Measurements from ENCODE around the gene NPR3.

Gene NPR3

GRCh38 chr5:32810804-32811203 is 99.7 kb downstream of the NPR3 start:
- DNase-seq (ENCODE audit: low spot score) = peak; percentile 31

DNA sequence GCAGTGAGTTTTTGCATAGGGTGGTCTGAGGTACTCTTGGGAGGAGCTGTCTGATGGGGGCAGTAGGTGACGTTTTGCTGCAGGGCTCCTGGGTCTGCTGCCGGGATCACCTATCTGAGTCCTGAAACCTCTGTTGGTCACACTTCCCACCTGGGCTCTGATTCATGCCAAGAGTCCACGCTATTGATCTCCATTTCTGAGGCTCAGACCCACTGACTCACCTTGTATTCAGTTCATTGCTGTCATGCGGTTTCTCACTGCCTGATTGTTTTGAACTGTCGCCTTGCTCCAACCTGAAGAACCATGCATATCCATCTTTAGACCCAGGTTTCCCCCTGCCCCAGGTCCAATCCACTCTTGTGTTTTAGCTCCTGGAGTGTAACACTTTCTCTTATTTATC is 101.3 kb downstream of the NPR3 start:
- no peak for DNase-seq (ENCODE audit: low spot score)

GRCh38 chr5:32814141-32814540 is 103.0 kb downstream of the NPR3 start:
- no peak for DNase-seq (ENCODE audit: low spot score)

- DNase-seq (ENCODE audit: low spot score) = no peak
Observed at GRCh38 chr5:32814620-32815019, 103.5 kb downstream of the NPR3 start.

DNA sequence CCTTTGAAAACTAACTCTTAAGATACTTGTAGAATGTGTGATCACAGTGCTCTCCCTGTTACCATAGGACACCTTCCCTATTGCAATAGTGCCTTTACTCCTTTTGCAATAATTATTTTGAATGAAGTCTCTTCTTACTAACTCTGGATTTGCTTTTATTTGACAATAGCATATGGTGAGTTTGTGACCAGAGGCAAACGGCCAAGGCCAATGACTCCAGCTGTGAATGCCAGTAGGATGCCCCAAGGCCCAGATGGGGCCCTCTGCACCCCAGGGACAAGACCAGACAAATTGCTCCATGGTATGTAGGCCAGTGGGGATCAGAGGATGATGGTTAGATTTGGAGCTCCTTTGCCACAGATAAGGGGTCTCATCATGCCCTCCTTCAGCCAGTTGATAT is 116.9 kb downstream of the NPR3 start:
- no peak for DNase-seq (ENCODE audit: low spot score)

- DNase-seq (ENCODE audit: low spot score) = no peak
Observed at GRCh38 chr5:32828492-32828891, 117.4 kb downstream of the NPR3 start.

- DNase-seq (ENCODE audit: low spot score) = no peak
Observed at GRCh38 chr5:32831624-32832023, 120.5 kb downstream of the NPR3 start.

DNA sequence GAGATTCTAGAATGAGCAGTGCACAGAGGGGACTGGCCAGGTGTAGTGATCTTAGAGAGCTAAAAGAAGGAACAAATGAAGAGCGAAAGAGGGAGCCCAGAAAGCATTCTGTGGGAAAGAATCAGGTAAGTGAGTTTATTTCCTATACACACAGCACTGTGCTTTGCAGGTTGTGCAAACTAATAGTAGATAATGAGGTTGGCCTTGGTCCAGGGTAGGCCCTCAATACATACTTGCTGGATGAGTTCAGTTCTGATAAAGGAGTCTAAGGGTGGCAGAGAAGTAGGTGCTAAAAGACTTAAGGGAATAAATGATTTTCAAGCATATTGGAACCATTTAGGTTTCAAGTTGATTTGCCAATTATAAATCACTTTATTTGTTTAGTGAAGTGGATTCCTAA is 122.0 kb downstream of the NPR3 start:
- DNase-seq (ENCODE audit: low spot score) = no peak

DNA sequence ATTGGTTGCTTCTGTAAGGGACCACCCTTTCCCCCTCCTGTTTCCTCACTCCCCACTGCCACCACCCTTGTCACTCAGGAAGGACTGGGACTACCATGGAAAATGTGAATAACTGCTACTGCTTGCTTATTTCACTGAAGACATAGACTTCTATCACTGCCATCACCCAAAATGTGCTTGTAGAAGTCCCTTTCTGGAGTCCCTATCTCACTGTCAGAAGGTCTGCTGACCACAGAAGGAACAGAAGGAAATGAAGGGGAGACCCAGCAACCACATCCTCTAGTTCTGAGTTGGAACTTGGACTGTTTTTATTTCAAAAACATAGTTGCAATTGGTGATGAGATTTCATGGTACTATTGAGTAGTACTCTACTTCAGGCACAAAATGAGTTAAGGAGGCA is 122.5 kb downstream of the NPR3 start:
- DNase-seq (ENCODE audit: low spot score) = no peak

DNA sequence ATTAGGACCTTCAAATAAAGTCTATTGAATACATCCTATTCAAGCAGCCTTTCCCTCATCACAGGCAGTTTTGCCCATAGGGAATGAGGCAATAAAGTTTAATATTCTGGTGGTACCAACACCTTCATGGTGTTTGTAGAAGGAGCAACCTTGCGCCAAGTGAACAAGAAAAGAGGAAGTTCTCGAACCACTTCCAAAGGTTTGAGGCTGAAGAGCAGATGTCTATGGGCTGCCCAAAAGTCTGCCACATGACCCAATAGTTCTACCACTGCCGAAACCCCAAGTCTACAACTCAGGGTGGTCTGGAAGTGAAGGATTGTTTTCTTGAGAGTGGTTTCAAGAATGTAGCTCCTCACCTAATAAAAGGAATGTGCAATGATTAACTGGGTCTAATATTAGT is 123.1 kb downstream of the NPR3 start:
- no peak for DNase-seq (ENCODE audit: low spot score)

- DNase-seq (ENCODE audit: low spot score) = no peak
Observed at GRCh38 chr5:32836176-32836575, 125.1 kb downstream of the NPR3 start.

DNA sequence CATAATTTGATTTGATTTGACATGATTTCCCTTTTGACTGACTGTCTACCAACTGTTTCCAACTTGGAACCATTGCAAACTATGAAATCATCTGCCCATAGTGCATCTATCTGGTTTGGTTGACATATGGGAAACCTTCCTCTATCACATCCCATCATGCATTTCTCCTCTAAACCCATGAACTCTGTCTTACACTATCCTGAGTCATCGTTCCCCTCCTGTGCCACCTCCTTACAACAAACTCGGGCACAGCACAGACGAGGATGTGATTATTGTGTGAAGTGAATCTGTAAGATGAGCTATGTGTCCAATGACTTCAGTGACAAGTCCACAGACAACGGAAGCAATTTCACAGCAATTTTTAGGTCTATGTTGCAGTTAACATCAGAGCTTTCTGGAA is 126.1 kb downstream of the NPR3 start:
- no peak for DNase-seq (ENCODE audit: low spot score)

DNA sequence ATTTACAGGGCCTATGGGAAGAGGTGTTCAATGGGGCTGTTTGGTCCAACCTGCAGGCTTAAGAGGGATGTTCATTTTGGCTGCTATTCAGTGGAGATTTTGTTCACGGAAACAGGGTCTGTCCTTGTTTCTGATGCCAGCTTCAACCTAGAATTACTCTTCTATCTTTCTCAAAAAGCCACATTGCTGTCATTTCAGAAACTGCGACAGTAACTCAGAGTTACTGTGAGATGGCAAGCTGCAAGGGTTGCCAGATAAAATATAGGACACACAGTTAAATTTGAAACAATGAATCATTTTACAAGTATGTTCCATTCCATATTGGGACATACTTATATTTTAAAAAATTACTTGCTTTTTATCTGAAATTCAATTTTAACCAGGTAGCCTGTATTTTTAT is 128.0 kb downstream of the NPR3 start:
- no peak for DNase-seq (ENCODE audit: low spot score)

DNA sequence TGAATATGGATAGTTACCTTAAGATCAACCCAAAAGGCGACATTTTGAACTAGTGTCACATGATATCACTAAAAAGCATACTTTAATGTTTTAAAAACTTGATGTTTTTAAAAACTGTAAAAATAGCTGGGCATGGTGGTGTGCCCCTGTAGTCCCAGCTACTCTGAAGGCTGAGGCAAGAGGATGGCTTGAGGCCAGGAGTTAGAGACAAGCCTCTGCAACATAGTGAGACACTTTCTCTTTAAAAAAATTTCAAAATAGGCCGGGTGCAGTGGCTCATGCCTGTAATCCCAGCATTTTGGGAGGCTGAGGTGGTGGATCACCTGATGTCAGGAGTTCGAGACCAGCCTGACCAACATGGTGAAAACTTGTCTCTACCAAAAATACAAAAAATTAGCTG is 129.5 kb downstream of the NPR3 start:
- no peak for DNase-seq (ENCODE audit: low spot score)
